Airway epithelial cell (primary cell): ENCODE data around the gene SCAANT1. TPM values are rescaled to one million over a fixed set of nuclear protein-coding genes. Genes with fewer than 3 reads are reported as not detected.

Experiments used
- total RNA-seq: library from RNA; depleted of rRNA; stranded (reverse); fragments of >200 nt; gene quantifications from 2 replicates; pipeline ENCODE4 v1.2.3, GENCODE V29; 2015

SCAANT1 gene
- not detected in 2 replicates for total RNA-seq

GRCh38 chr3:63911873-63912767 lies at the start of gene SCAANT1:
SCAANT1 (minus strand) TSS chr3:63912383.

GRCh38 chr3:63863150-63864007 lies 48.8 kb downstream of the SCAANT1 start, which contains the start of the genes ATXN7 and THOC7:
ATXN7 (plus strand) TSS chr3:63863867; CDS start chr3:63912599, 48,732 bp downstream.
THOC7 (minus strand) TSS chr3:63863805; CDS start chr3:63863790, 15 bp downstream.

Other genes starting within 250 kb of the SCAANT1 start
- gene C3orf49, start 93.1 kb downstream of the SCAANT1 start, total RNA-seq: not detected in 2 replicates
- 78.6 and 86.5 TPM in 2 replicates for gene THOC7, start 48.6 kb downstream of the SCAANT1 start, total RNA-seq
- 8.6 and 9.6 TPM in 2 replicates for gene ATXN7, start 48.5 kb downstream of the SCAANT1 start, total RNA-seq
- gene PSMD6, start 111.1 kb upstream of the SCAANT1 start, total RNA-seq: 108 and 117 TPM in 2 replicates